ENCODE results near the gene DCDC2.
A peak's percentile ranks its signal among the peaks of the same experiment; 100 is the strongest.
"Not testable (repeated sequence)": the region's sequence is repeated elsewhere in the genome, so short reads cannot be mapped to it uniquely, and the experiment has no call there.

DCDC2 gene

DNA sequence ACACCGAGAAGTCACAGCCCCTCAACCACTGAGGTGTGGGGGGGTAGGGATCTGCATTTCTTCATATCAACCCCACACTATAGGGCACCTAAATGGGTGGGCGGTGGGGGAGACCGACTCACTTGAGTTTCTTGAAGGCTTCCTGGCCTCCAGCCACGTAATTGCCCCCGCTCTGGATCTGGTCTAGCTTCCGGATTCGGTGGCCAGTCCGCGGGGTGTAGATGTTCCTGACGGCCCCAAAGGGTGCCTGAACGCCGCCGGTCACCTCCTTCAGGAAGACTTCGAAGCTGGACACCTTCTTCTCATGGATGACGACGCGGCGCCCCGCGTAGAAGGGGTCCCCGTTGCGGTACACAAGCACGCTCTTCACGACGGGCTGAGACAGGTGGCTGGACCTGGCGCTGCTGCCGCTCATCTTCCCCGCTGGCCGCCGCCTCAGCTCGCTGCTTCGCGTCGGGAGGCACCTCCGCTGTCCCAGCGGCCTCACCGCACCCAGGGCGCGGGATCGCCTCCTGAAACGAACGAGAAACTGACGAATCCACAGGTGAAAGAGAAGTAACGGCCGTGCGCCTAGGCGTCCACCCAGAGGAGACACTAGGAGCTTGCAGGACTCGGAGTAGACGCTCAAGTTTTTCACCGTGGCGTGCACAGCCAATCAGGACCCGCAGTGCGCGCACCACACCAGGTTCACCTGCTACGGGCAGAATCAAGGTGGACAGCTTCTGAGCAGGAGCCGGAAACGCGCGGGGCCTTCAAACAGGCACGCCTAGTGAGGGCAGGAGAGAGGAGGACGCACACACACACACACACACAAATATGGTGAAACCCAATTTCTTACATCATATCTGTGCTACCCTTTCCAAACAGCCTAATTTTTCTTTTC lies at the start of gene DCDC2:
TSS of gene DCDC2 (minus strand) at position 724 of the 883 bp plus-strand sequence. CDS start at position 415, 309 bp downstream.
- Mint-ChIP-seq H3K9me3 (no peaks in the 10 kb centered on the region), H3K4me1 (ENCODE audit: low read depth) (peaks cover 16% of the 10 kb centered on the region), H3K4me3 (peak within 1 kb of the TSS; percentile 50), H3K36me3 (ENCODE audit: low read depth) (no peaks in the 10 kb centered on the region), H3K27me3 (ENCODE audit: low read depth) (peaks cover 41% of the 10 kb centered on the region), H3K27ac (no peak within 1 kb of the TSS)

GRCh38 chr6:24405262-24405661 lies 47.4 kb upstream of the DCDC2 start:
- Mint-ChIP-seq H3K4me1 (ENCODE audit: low read depth) (peaks cover 21% of the 10 kb centered on the region), H3K36me3 (ENCODE audit: low read depth) (peaks cover 8% of the 10 kb centered on the region), H3K27ac (no peak overlapping the region), H3K4me3 (no peak overlapping the region), H3K9me3 (no peaks in the 10 kb centered on the region), H3K27me3 (ENCODE audit: low read depth) (peaks cover 8% of the 10 kb centered on the region)

- peaks cover 6% of the 10 kb centered on the region for H3K36me3 Mint-ChIP-seq (ENCODE audit: low read depth)
- no peaks in the 10 kb centered on the region for H3K9me3 Mint-ChIP-seq
- peaks cover 23% of the 10 kb centered on the region for H3K27me3 Mint-ChIP-seq (ENCODE audit: low read depth)
- H3K4me1 Mint-ChIP-seq (ENCODE audit: low read depth): peaks cover 21% of the 10 kb centered on the region
- H3K4me3 Mint-ChIP-seq: peak overlapping the region; percentile 90
- peak overlapping the region; percentile 24 for H3K27ac Mint-ChIP-seq
Observed at GRCh38 chr6:24403501-24403824, 45.6 kb upstream of the DCDC2 start.

DNA sequence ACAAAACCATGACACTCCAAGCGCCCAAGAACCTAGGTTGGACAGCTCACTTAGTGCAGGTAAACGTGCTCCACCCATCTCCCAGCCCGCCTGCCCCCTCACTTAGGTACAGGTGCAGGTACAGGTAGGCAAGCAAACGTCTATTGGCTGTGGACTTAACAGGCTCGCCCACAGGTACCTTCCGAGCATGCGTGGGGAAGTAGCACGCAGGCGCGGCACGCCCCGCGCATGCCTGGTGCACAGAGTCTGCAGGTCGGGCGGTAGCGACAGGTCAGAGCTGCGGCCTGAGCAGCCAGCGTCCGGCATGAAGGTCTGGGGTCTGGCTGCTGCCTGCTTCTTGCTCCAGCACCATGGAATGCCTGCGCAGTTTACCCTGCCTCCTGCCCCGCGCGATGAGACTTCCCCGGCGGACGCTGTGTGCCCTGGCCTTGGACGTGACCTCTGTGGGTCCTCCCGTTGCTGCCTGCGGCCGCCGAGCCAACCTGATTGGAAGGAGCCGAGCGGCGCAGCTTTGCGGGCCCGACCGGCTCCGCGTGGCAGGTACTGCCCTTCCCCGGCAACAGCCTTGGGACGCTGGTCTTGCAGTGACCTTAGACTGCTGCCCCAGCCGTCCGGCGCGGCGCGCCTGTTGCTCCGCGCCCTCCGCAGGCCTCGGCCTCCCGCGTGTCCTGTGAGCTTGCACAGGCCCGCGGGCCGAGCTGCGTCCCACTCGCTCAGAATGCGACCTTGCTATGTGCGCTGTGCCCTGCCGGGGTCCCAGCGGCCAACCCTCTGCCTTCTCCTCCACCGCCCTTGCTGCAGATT lies 45.0 kb upstream of the DCDC2 start, which contains the start of gene MRS2:
TSS of gene MRS2 (plus strand) at position 240 of the 804 bp plus-strand sequence. CDS start at position 351, 111 bp downstream.
- no peaks in the 10 kb centered on the region for H3K9me3 Mint-ChIP-seq
- H3K27me3 Mint-ChIP-seq (ENCODE audit: low read depth): peaks cover 28% of the 10 kb centered on the region
- H3K4me1 Mint-ChIP-seq (ENCODE audit: low read depth): peaks cover 21% of the 10 kb centered on the region
- peak within 1 kb of the TSS; percentile 31 for H3K27ac Mint-ChIP-seq
- peaks cover 6% of the 10 kb centered on the region for H3K36me3 Mint-ChIP-seq (ENCODE audit: low read depth)
- H3K4me3 Mint-ChIP-seq: peak within 1 kb of the TSS; percentile 90

GRCh38 chr6:24401458-24401857 lies 43.6 kb upstream of the DCDC2 start:
- Mint-ChIP-seq H3K36me3 (ENCODE audit: low read depth) (peaks cover 6% of the 10 kb centered on the region), H3K27ac (no peak overlapping the region), H3K9me3 (no peaks in the 10 kb centered on the region), H3K4me3 (no peak overlapping the region), H3K27me3 (ENCODE audit: low read depth) (peaks cover 34% of the 10 kb centered on the region), H3K4me1 (ENCODE audit: low read depth) (peaks cover 21% of the 10 kb centered on the region)

- not testable (repeated sequence) for H3K27ac Mint-ChIP-seq; H3K4me3 Mint-ChIP-seq; H3K9me3 Mint-ChIP-seq; H3K36me3 Mint-ChIP-seq (ENCODE audit: low read depth)
- H3K4me1 Mint-ChIP-seq (ENCODE audit: low read depth): peaks cover 18% of the 10 kb centered on the region
- peaks cover 34% of the 10 kb centered on the region for H3K27me3 Mint-ChIP-seq (ENCODE audit: low read depth)
Observed at GRCh38 chr6:24400045-24401039, 42.5 kb upstream of the DCDC2 start.

DNA sequence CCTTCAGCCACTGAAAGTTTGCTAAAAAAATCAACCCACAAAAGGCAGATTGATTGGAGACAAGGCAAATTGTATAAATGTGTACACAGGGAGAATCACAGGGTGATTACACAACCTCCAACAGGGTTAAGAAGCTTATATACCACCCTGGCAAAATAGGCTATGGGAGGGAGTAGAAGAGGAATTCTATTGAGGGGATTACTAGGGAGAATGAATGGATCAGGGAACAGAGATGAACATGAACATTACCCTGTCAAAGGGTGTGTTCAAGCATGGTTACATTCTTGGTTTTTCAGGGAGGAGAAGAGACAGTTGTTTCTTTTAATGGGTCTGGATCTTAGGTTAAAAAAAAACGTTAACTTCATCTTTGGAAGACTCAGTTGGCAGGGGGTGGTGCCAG lies 39.8 kb upstream of the DCDC2 start:
- no peak overlapping the region for H3K27ac Mint-ChIP-seq
- H3K36me3 Mint-ChIP-seq (ENCODE audit: low read depth): no peaks in the 10 kb centered on the region
- H3K4me1 Mint-ChIP-seq (ENCODE audit: low read depth): peaks cover 1% of the 10 kb centered on the region
- no peak overlapping the region for H3K4me3 Mint-ChIP-seq
- H3K9me3 Mint-ChIP-seq: no peaks in the 10 kb centered on the region
- H3K27me3 Mint-ChIP-seq (ENCODE audit: low read depth): peaks cover 43% of the 10 kb centered on the region

DNA sequence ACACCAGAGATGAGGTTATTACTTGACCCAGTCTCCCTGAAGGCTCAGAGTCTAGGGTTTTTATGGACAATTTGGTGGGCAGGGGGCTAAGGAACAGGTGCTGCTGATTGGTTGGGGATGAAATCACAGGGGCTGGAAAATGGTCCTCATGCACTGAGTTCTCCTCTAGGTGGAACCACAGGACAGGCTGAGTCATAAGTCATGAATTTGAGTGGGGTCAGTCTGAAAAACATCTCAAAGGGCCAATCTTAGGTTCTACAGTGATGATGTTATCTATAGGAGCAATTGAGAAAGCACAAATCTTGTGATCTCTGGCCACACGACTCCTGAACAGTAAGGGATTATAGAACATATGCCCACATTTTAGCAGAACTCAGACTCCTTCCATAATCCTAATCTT lies 39.0 kb upstream of the DCDC2 start:
- Mint-ChIP-seq H3K27ac (no peak overlapping the region), H3K4me1 (ENCODE audit: low read depth) (no peaks in the 10 kb centered on the region)

GRCh38 chr6:24394780-24395437 lies 37.0 kb upstream of the DCDC2 start:
- H3K36me3 Mint-ChIP-seq (ENCODE audit: low read depth): no peaks in the 10 kb centered on the region
- H3K4me1 Mint-ChIP-seq (ENCODE audit: low read depth): no peaks in the 10 kb centered on the region
- no peak overlapping the region for H3K4me3 Mint-ChIP-seq
- H3K27me3 Mint-ChIP-seq (ENCODE audit: low read depth): peaks cover 31% of the 10 kb centered on the region
- no peak overlapping the region for H3K27ac Mint-ChIP-seq
- no peaks in the 10 kb centered on the region for H3K9me3 Mint-ChIP-seq

More for the DNA sequence above, 39.0 kb upstream of the DCDC2 start:
- no peaks in the 10 kb centered on the region for H3K36me3 Mint-ChIP-seq (ENCODE audit: low read depth)
- H3K9me3 Mint-ChIP-seq: no peaks in the 10 kb centered on the region
- H3K4me3 Mint-ChIP-seq: no peak overlapping the region
- peaks cover 43% of the 10 kb centered on the region for H3K27me3 Mint-ChIP-seq (ENCODE audit: low read depth)

GRCh38 chr6:24394061-24394779 lies 36.4 kb upstream of the DCDC2 start:
- H3K9me3 Mint-ChIP-seq: no peaks in the 10 kb centered on the region
- H3K4me1 Mint-ChIP-seq (ENCODE audit: low read depth): no peaks in the 10 kb centered on the region
- H3K27ac Mint-ChIP-seq: no peak overlapping the region
- H3K27me3 Mint-ChIP-seq (ENCODE audit: low read depth): peaks cover 24% of the 10 kb centered on the region
- no peak overlapping the region for H3K4me3 Mint-ChIP-seq
- no peaks in the 10 kb centered on the region for H3K36me3 Mint-ChIP-seq (ENCODE audit: low read depth)

DNA sequence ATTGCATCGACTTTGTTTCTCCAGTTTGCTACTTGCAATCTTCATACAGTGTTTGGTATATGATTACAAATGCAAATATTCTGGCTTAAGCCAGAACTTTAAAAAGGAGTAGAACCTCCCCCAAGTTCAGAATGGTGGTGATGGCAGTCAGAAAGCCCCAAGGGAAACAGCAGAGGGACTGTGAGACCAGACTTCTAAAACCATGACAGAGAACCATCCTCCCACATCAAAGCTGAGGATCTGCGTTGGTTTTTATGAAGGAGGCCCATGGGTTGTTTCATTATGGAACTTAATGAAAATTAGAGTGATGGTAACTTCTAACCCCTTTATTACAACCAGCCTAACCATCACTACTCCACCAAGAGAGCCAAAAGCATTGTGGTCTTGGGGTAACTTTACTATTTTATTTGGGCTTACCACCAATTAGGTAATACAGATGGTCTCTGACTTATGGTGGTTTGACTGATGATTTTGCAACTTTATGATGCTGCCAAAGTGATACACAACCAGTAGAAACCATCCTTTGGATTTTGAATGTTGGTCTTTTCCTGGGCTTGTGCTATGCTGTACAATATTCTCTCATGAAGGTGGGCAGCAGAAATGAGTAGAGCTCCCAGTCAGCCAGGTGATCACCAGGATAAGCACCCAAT lies 34.0 kb upstream of the DCDC2 start:
- Mint-ChIP-seq H3K4me1 (ENCODE audit: low read depth) (no peaks in the 10 kb centered on the region), H3K9me3 (no peaks in the 10 kb centered on the region), H3K27me3 (ENCODE audit: low read depth) (peaks cover 12% of the 10 kb centered on the region), H3K27ac (no peak overlapping the region), H3K4me3 (no peak overlapping the region), H3K36me3 (ENCODE audit: low read depth) (no peaks in the 10 kb centered on the region)

GRCh38 chr6:24391208-24391607 lies 33.3 kb upstream of the DCDC2 start:
- Mint-ChIP-seq H3K4me1 (ENCODE audit: low read depth) (no peaks in the 10 kb centered on the region), H3K27ac (no peak overlapping the region), H3K9me3 (no peaks in the 10 kb centered on the region), H3K27me3 (ENCODE audit: low read depth) (peaks cover 12% of the 10 kb centered on the region), H3K4me3 (no peak overlapping the region), H3K36me3 (ENCODE audit: low read depth) (no peaks in the 10 kb centered on the region)

- H3K27ac Mint-ChIP-seq: no peak overlapping the region
- peaks cover 9% of the 10 kb centered on the region for H3K27me3 Mint-ChIP-seq (ENCODE audit: low read depth)
- H3K36me3 Mint-ChIP-seq (ENCODE audit: low read depth): no peaks in the 10 kb centered on the region
- peaks cover 3% of the 10 kb centered on the region for H3K9me3 Mint-ChIP-seq
- no peaks in the 10 kb centered on the region for H3K4me1 Mint-ChIP-seq (ENCODE audit: low read depth)
- no peak overlapping the region for H3K4me3 Mint-ChIP-seq
Observed at GRCh38 chr6:24387818-24388217, 30.0 kb upstream of the DCDC2 start.
